Neural progenitor cell (in vitro differentiated cells): Measurements from ENCODE around the gene ZNF511. TPM values are rescaled to one million over a fixed set of nuclear protein-coding genes. Genes with fewer than 3 reads are reported as not detected.
A peak's percentile ranks its signal among the peaks of the same experiment; 100 is the strongest.

ENCODE experiments used
- DNase-seq: peaks from one replicate; pipeline ENCODE4 v3.0.0-alpha.2; 2016; ENCODE audit warnings: low spot score
- H2AFZ ChIP-seq: fragments of 200-600 bp; sonication (generic); replicated peaks from 2 replicates; pipeline ENCODE4 v1.6.1; 2016; ENCODE audit warnings: antibody characterized with exemption
- H3F3A ChIP-seq: fragments of 200-600 bp; sonication (generic); 2 replicates; pipeline ENCODE4 v1.6.1; 2016; ENCODE audit warnings: antibody characterized with exemption, low read depth
- H3K27ac ChIP-seq: fragments of 200-600 bp; sonication (generic); 2 replicates; pipeline ENCODE4 v1.5.1; 2016; ENCODE audit warnings: mild to moderate bottlenecking
- H3K27me3 ChIP-seq: fragments of 200-600 bp; sonication (generic); 2 replicates; pipeline ENCODE4 v1.6.1; 2016; ENCODE audit warnings: mild to moderate bottlenecking, moderate library complexity
- H3K36me3 ChIP-seq: fragments of 200-600 bp; sonication (generic); 2 replicates; pipeline ENCODE4 v1.5.1; 2016
- H3K4me1 ChIP-seq: fragments of 200-600 bp; sonication (generic); 2 replicates; pipeline ENCODE4 v1.6.1; 2016; ENCODE audit warnings: mixed run types
- H3K4me2 ChIP-seq: fragments of 200-600 bp; sonication (generic); 2 replicates; pipeline ENCODE4 v1.6.1; 2016
- H3K4me3 ChIP-seq: fragments of 200-600 bp; sonication (generic); 2 replicates; pipeline ENCODE4 v1.5.1; 2016
- H3K79me2 ChIP-seq: fragments of 200-600 bp; sonication (generic); 2 replicates; pipeline ENCODE4 v1.6.1; 2016; ENCODE audit warnings: low read depth
- H3K9ac ChIP-seq: fragments of 200-600 bp; sonication (generic); 2 replicates; pipeline ENCODE4 v1.6.1; 2016
- H3K9me3 ChIP-seq: fragments of 200-600 bp; sonication (generic); 2 replicates; pipeline ENCODE4 v1.5.1; 2016; ENCODE audit warnings: low read depth
- H4K20me1 ChIP-seq: fragments of 200-600 bp; sonication (generic); 2 replicates; pipeline ENCODE4 v1.6.1; 2016; ENCODE audit warnings: low read depth
- H3K27ac Mint-ChIP-seq: 3 replicates; pipeline ENCODE4 v1.8.0; 2021; ENCODE audit warnings: mixed read lengths
- H3K27me3 Mint-ChIP-seq: 2 replicates; pipeline ENCODE4 v1.8.0; 2022; ENCODE audit warnings: low read depth, mild to moderate bottlenecking, inconsistent platforms, moderate library complexity, mixed read lengths; ENCODE audit not compliant: insufficient read depth
- H3K36me3 Mint-ChIP-seq: 3 replicates; pipeline ENCODE4 v1.8.0; 2021; ENCODE audit warnings: mixed read lengths
- H3K4me1 Mint-ChIP-seq: 3 replicates; pipeline ENCODE4 v1.8.0; 2021; ENCODE audit warnings: mixed read lengths
- H3K4me3 Mint-ChIP-seq: 3 replicates; pipeline ENCODE4 v1.8.0; 2021; ENCODE audit warnings: mild to moderate bottlenecking, moderate library complexity, mixed read lengths
- H3K9me3 Mint-ChIP-seq: 3 replicates; pipeline ENCODE4 v1.8.0; 2020; ENCODE audit warnings: mixed read lengths
- EZH2 ChIP-seq: fragments of 200-600 bp; sonication (generic); IDR thresholded peaks from 2 replicates; pipeline ENCODE4 v1.6.1; 2017; ENCODE audit warnings: antibody characterized with exemption, mild to moderate bottlenecking, moderate library complexity
- EZH2phosphoT487 ChIP-seq: fragments of 200-600 bp; sonication (generic); IDR thresholded peaks from 2 replicates; pipeline ENCODE4 v1.6.1; 2017; ENCODE audit warnings: antibody characterized with exemption
- total RNA-seq: library from RNA; depleted of rRNA; stranded (reverse); fragments of >200 nt; gene quantifications from 2 replicates; pipeline ENCODE4 v1.2.3, GENCODE V29; 2015; ENCODE audit warnings: low replicate concordance
- TF ChIP-seq, protein P1 (sequence below): fragments of 200-600 bp; sonication (generic); IDR thresholded peaks from 2 replicates; pipeline ENCODE4 v1.5.1; 2017; ENCODE audit warnings: antibody characterized with exemption, mild to moderate bottlenecking

ZNF511 gene
- total RNA-seq, 1 donor from 2014 or later, result 44.4 TPM

DNA sequence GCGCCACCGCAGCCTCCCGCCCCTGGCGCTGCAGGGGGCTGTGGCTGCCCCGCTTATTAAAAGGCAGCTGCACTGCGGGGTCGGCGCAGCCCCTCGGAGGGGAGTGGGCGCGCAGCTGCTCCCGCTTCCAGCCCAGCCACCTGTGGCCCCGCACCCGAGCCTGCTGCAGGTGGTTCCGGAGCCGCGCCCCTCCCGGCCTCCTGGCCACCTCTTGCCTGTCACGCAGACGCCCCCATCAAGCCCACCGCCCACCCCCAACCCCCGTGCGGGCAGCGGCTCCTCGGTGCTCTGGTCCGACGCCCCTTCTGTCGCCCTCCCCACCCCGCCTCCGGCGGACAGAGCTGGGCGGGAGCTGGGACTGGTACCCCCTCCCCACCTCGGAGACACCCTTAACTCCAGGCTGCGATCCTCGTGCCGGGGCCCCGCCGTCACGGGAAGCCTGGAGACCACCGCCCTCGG lies 27.4 kb downstream of the ZNF511 start:
- no peak overlapping the region for H2AFZ ChIP-seq
- Mint-ChIP-seq H3K4me1 (no peaks in the 10 kb centered on the region), H3K27me3 (peaks cover 31% of the 10 kb centered on the region), H3K36me3 (peaks cover 2% of the 10 kb centered on the region), H3K4me3 (no peak overlapping the region), H3K9me3 (peaks cover 19% of the 10 kb centered on the region), H3K27ac (no peak overlapping the region)
- no peak for DNase-seq
- H3K9me3 ChIP-seq, result no peaks in the 10 kb centered on the region
- TF ChIP-seq EZH2 (peak; percentile 30), EZH2phosphoT487 (peak; percentile 69)
- TF ChIP-seq, protein P1, sequence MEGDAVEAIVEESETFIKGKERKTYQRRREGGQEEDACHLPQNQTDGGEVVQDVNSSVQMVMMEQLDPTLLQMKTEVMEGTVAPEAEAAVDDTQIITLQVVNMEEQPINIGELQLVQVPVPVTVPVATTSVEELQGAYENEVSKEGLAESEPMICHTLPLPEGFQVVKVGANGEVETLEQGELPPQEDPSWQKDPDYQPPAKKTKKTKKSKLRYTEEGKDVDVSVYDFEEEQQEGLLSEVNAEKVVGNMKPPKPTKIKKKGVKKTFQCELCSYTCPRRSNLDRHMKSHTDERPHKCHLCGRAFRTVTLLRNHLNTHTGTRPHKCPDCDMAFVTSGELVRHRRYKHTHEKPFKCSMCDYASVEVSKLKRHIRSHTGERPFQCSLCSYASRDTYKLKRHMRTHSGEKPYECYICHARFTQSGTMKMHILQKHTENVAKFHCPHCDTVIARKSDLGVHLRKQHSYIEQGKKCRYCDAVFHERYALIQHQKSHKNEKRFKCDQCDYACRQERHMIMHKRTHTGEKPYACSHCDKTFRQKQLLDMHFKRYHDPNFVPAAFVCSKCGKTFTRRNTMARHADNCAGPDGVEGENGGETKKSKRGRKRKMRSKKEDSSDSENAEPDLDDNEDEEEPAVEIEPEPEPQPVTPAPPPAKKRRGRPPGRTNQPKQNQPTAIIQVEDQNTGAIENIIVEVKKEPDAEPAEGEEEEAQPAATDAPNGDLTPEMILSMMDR, result no peak
- peak overlapping the region; percentile 75 for H3K4me2 ChIP-seq
- peaks cover 10% of the 10 kb centered on the region for H3K4me1 ChIP-seq
- H3K79me2 ChIP-seq, result no peaks in the 10 kb centered on the region
- peaks cover 6% of the 10 kb centered on the region for H4K20me1 ChIP-seq
- peak overlapping the region; percentile 43 for H3K4me3 ChIP-seq
- no peak overlapping the region for H3K9ac ChIP-seq
- peaks cover 4% of the 10 kb centered on the region for H3F3A ChIP-seq
- H3K27ac ChIP-seq, result no peak overlapping the region
- H3K36me3 ChIP-seq, result no peaks in the 10 kb centered on the region
- peaks cover 96% of the 10 kb centered on the region for H3K27me3 ChIP-seq

DNA sequence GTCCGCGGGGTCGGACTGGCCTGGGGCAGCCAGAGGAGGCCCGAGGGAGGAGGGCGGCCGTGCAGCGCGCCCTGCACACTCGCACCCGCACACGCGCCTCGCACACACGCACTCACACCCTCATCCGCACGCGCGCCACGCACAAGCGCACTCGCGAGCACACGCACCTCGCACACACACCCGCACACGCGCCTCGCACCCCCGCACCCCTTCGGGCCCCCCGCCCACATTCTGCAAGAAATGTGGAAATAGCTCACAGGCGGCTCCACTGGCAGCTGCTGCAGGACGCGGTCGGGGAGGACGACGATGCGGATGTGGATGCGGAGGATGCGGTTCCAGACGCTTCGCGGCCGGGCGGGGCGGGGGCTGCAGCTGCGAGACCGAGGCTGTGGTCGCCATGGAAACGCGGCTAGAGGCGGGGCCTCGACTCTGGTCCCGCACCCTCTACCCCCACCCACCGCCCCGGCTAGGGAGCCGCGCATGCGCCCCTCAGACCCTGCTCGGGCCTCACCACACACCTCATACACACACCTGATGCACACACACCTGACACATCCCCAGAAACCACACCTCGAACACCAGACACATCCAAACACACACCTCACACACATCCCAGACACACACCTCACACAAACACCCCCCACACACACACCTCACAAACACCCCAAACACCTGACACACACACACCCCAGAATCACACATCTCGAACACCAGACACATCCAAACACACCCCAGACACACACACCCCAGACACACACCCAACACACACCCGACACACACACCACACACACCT lies 28.1 kb downstream of the ZNF511 start, which contains the start of gene CALY:
CALY (minus strand) TSS at position 320 of the 793 bp plus-strand sequence. CDS start 7,907 bp downstream, outside the sequence.
- DNase-seq, result peak; percentile 80
- no peak within 1 kb of the TSS for H3K4me3 Mint-ChIP-seq
- peak; percentile 72 for TF ChIP-seq EZH2
- TF ChIP-seq EZH2phosphoT487, result peak; percentile 63
- TF ChIP-seq, protein P1, result no peak
- no peaks in the 10 kb centered on the region for H3K9me3 ChIP-seq
- peaks cover 2% of the 10 kb centered on the region for H3K36me3 Mint-ChIP-seq
- no peak within 1 kb of the TSS for H3K27ac ChIP-seq
- H3K27ac Mint-ChIP-seq, result no peak within 1 kb of the TSS
- H3K4me1 Mint-ChIP-seq, result no peaks in the 10 kb centered on the region
- no peak within 1 kb of the TSS for H3K9ac ChIP-seq
- peaks cover 16% of the 10 kb centered on the region for H3K9me3 Mint-ChIP-seq
- peaks cover 4% of the 10 kb centered on the region for H3F3A ChIP-seq
- peaks cover 93% of the 10 kb centered on the region for H3K27me3 ChIP-seq
- H3K79me2 ChIP-seq, result no peaks in the 10 kb centered on the region
- H3K4me3 ChIP-seq, result peak within 1 kb of the TSS; percentile 43
- no peak within 1 kb of the TSS for H2AFZ ChIP-seq
- H4K20me1 ChIP-seq, result peaks cover 6% of the 10 kb centered on the region
- peaks cover 31% of the 10 kb centered on the region for H3K27me3 Mint-ChIP-seq
- H3K36me3 ChIP-seq, result no peaks in the 10 kb centered on the region
- peak within 1 kb of the TSS; percentile 75 for H3K4me2 ChIP-seq
- peaks cover 10% of the 10 kb centered on the region for H3K4me1 ChIP-seq

DNA sequence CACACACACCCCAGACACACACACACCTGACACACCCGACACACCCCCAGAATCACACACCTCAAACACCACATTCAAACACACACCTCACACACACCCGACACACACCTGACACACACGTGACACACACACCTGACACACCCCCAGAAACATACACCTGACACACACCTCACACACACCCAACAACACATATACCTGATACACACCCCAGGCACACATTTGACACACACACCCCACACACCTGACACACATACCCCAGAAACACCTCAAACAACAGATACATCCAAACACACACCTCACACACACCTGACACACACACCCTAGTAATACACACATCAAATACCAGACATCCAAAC lies 28.6 kb downstream of the ZNF511 start:
- H3K4me1 Mint-ChIP-seq, result no peaks in the 10 kb centered on the region
- Histone ChIP-seq H2AFZ (no peak overlapping the region), H4K20me1 (peaks cover 6% of the 10 kb centered on the region), H3K9ac (no peak overlapping the region), H3K4me2 (no peak overlapping the region), H3K4me3 (no peak overlapping the region), H3K9me3 (no peaks in the 10 kb centered on the region), H3K79me2 (no peaks in the 10 kb centered on the region), H3K27ac (no peak overlapping the region), H3F3A (peaks cover 4% of the 10 kb centered on the region), H3K27me3 (peaks cover 89% of the 10 kb centered on the region), H3K36me3 (no peaks in the 10 kb centered on the region), H3K4me1 (peaks cover 10% of the 10 kb centered on the region)
- H3K9me3 Mint-ChIP-seq, result peaks cover 12% of the 10 kb centered on the region
- H3K27me3 Mint-ChIP-seq, result peaks cover 26% of the 10 kb centered on the region
- no peak for DNase-seq
- TF ChIP-seq, protein P1, result no peak
- TF ChIP-seq EZH2phosphoT487, result no peak
- TF ChIP-seq EZH2, result no peak
- no peak overlapping the region for H3K4me3 Mint-ChIP-seq
- no peak overlapping the region for H3K27ac Mint-ChIP-seq
- peaks cover 3% of the 10 kb centered on the region for H3K36me3 Mint-ChIP-seq
